Endothelial cell of umbilical vein (primary cell): ENCODE measurements around the gene BIRC3. TPM values are rescaled to one million over a fixed set of nuclear protein-coding genes. Genes with fewer than 3 reads are reported as not detected.

Experiments
- BruUV-seq: library from RNA; stranded (reverse); fragments of 400-500 nt; replicated peaks from 2 replicates; lab custom pipeline; 2021; lab: Mats Ljungman, UMichigan
- CTCF ChIA-PET: fragments of 300-600, 350-600 bp; sonication (Branson Sonifier 250); formaldehyde crosslinking; loops from one replicate; lab custom pipeline; 2021; ENCODE audit warnings: antibody characterized with exemption, inconsistent platforms; lab: Charles Lee
- POLR2A ChIA-PET: fragments of 300-600, 350-600 bp; sonication (Branson Sonifier 250); formaldehyde crosslinking; loops from one replicate; lab custom pipeline; 2021; ENCODE audit warnings: antibody characterized with exemption, inconsistent platforms; lab: Charles Lee
- DNase-seq: peaks from one replicate; pipeline ENCODE4 v3.0.0-alpha.2; 2011; ENCODE audit warnings: low read depth, low spot score
- FAIRE-seq: peaks from 2 replicates; lab custom pipeline; 2011; peaks lifted over from hg19 to GRCh38; lab: Jason Lieb, UNC
- H2AFZ ChIP-seq: 2 replicates; pipeline ENCODE4 v1.6.0; 2012; ENCODE audit warnings: low read depth, low read length, control low read depth, inconsistent platforms
- H3K27ac ChIP-seq: 2 replicates; pipeline ENCODE4 v1.5.1; 2011; ENCODE audit warnings: low read depth, mild to moderate bottlenecking, control low read depth, low read length, moderate library complexity; ENCODE audit not compliant: insufficient read depth
- H3K27me3 ChIP-seq, 2 experiments: 2 replicates each; pipeline versions ENCODE4 v1.6.0 to v1.6.1; 2011; ENCODE audit warnings: low read length in 2 of 2, mixed read lengths in 1 of 2; ENCODE audit not compliant: control insufficient read depth in 2 of 2, insufficient read depth in 2 of 2
- H3K36me3 ChIP-seq, 2 experiments: 2 replicates in 1 of 2; 3 replicates in 1 of 2; pipeline ENCODE4 v1.5.1; 2011; ENCODE audit warnings: low read length in 2 of 2, mild to moderate bottlenecking in 1 of 2, moderate library complexity in 1 of 2; ENCODE audit not compliant: control insufficient read depth in 2 of 2, insufficient read depth in 2 of 2; ENCODE audit errors: extremely low read depth in 1 of 2
- H3K4me1 ChIP-seq: 3 replicates; pipeline ENCODE4 v1.5.1; 2011; ENCODE audit warnings: mild to moderate bottlenecking, low read length; ENCODE audit not compliant: control insufficient read depth, insufficient read depth; ENCODE audit errors: extremely low read depth
- H3K4me2 ChIP-seq: 2 replicates; pipeline ENCODE4 v1.6.1; 2011; ENCODE audit warnings: low read length, control low read depth, mixed read lengths; ENCODE audit not compliant: insufficient read depth
- H3K4me3 ChIP-seq, 3 experiments: fragments of 200-600 bp in 1 of 3; sonication (generic), shearing (Covaris generic) in 1 of 3; replicated peaks in 1 of 3; 2 replicates each; pipeline ENCODE4 v1.5.1; 2011 to 2016; ENCODE audit warnings: control low read depth in 3 of 3, low read length in 3 of 3, mild to moderate bottlenecking in 2 of 3, inconsistent platforms in 1 of 3, low read depth in 1 of 3, moderate library complexity in 1 of 3; ENCODE audit not compliant: insufficient read depth in 1 of 3
- H3K79me2 ChIP-seq: 2 replicates; pipeline ENCODE4 v1.6.0; 2012; ENCODE audit warnings: low read length, inconsistent platforms; ENCODE audit not compliant: control insufficient read depth, insufficient read depth
- H3K9ac ChIP-seq: replicated peaks from 2 replicates; pipeline ENCODE3; 2011; ENCODE audit warnings: low read length, control low read depth; ENCODE audit not compliant: insufficient read depth; ENCODE audit errors: extremely low read depth
- H3K9me1 ChIP-seq: replicated peaks from 3 replicates; pipeline ENCODE4 v1.6.0; 2011; ENCODE audit warnings: mild to moderate bottlenecking, low read length; ENCODE audit not compliant: control insufficient read depth, insufficient read depth; ENCODE audit errors: extremely low read depth
- H3K9me3 ChIP-seq: replicated peaks from 2 replicates; pipeline ENCODE4 v1.5.1; 2012; ENCODE audit warnings: low read length, inconsistent platforms; ENCODE audit not compliant: control insufficient read depth, insufficient read depth
- H4K20me1 ChIP-seq: replicated peaks from 2 replicates; pipeline ENCODE3; 2011; ENCODE audit warnings: mild to moderate bottlenecking, low read length; ENCODE audit not compliant: control insufficient read depth, insufficient read depth; ENCODE audit errors: extremely low read depth
- CTCF ChIP-seq, 2 donors: IDR thresholded peaks; 1 replicate in 1 of 2; 2 replicates in 1 of 2; pipeline ENCODE4 v1.5.1; 2011; ENCODE audit warnings: low read length in 2 of 2, mild to moderate bottlenecking in 2 of 2, moderate library complexity in 2 of 2, control low read depth in 1 of 2, inconsistent platforms in 1 of 2, low read depth in 1 of 2; ENCODE audit not compliant: insufficient read depth in 1 of 2; ENCODE audit errors: extremely low read depth in 1 of 2
- EZH2 ChIP-seq: IDR thresholded peaks from 2 replicates; pipeline ENCODE4 v1.6.1; 2012; ENCODE audit warnings: borderline replicate concordance, low read depth, mild to moderate bottlenecking, moderate library complexity, low read length, inconsistent platforms; ENCODE audit not compliant: severe bottlenecking
- FOS ChIP-seq: IDR thresholded peaks from 2 replicates; pipeline ENCODE4 v1.6.1; 2011; ENCODE audit warnings: mild to moderate bottlenecking, low read length, moderate library complexity, borderline replicate concordance; ENCODE audit not compliant: insufficient read depth
- GATA2 ChIP-seq: IDR thresholded peaks from 2 replicates; pipeline ENCODE4 v1.7.0; 2011; ENCODE audit warnings: low read depth, mild to moderate bottlenecking, moderate library complexity, mixed read lengths, low read length; ENCODE audit not compliant: insufficient read length, insufficient read depth
- JUN ChIP-seq: IDR thresholded peaks from 2 replicates; pipeline ENCODE4 v1.6.1; 2011; ENCODE audit warnings: borderline replicate concordance, low read depth; ENCODE audit not compliant: insufficient read length, insufficient read depth
- MYC ChIP-seq: IDR thresholded peaks from one replicate; pipeline ENCODE4 v1.6.1; 2011; ENCODE audit warnings: mild to moderate bottlenecking, low read depth, low read length
- POLR2A ChIP-seq: IDR thresholded peaks from 2 replicates; pipeline ENCODE4 v1.6.1; 2012; ENCODE audit warnings: low read depth, mild to moderate bottlenecking, control low read depth, low read length
- POLR2AphosphoS5 ChIP-seq: IDR thresholded peaks from 2 replicates; pipeline ENCODE4 v1.6.1; 2012; ENCODE audit warnings: low read depth, mild to moderate bottlenecking, control low read depth, low read length, moderate library complexity; ENCODE audit not compliant: insufficient read depth
- dilution Hi-C: fragments of 300-500 bp; cut with MboI; formaldehyde crosslinking; loops from one replicate; pipeline ENCODE4 v1.15.0; 2019; ENCODE audit warnings: low sequenced_read_pairs; ENCODE audit not compliant: extremely low pct_ligation_motif_present
- intact Hi-C: fragments of 100-400 bp; cut with micrococcal nuclease; formaldehyde crosslinking; loops from one replicate; pipeline ENCODE4 v1.10.0; 2022
- polyA plus RNA-seq, 4 experiments: library from polyadenylated mRNA; depleted of rRNA in 3 of 4; stranded (reverse) in 3 of 4; unstranded in 1 of 4; fragments of >200 nt; gene quantifications; 2 replicates each; pipeline versions ENCODE4 v1.2.1 to v1.2.3, GENCODE V29; 2011 to 2012; ENCODE audit warnings: missing spikeins in 1 of 4
- total RNA-seq: library from RNA; stranded (reverse); gene quantifications from 2 replicates; pipeline ENCODE4 v1.2.3, GENCODE V29; 2021
- TF ChIP-seq, protein P1 (sequence below): IDR thresholded peaks from 2 replicates; pipeline ENCODE4 v1.6.1; 2011; ENCODE audit not compliant: insufficient read depth, insufficient read length

The BIRC3 gene
- total and polyA plus RNA-seq, 2 donors (not counting 3 experiments of a cell fraction or from before 2014, with no cell fraction given), result 0.28 to 1.4 TPM

- POLR2A ChIA-PET, result no interaction called here
- Histone ChIP-seq H3K79me2 (peaks cover 43% of the 10 kb centered on the region), H3K4me3 (peak within 1 kb of the TSS; percentile 69 to 99 (median 92)), H3K4me1 (peaks cover 43% of the 10 kb centered on the region), H3K4me2 (peak within 1 kb of the TSS; percentile 98), H2AFZ (peak within 1 kb of the TSS; percentile 14), H3K36me3 (peaks cover 0 to 8% of the 10 kb centered on the region in 2 experiments), H3K9ac (peak within 1 kb of the TSS; percentile 95), H3K9me3 (no peaks in the 10 kb centered on the region), H3K9me1 (no peaks in the 10 kb centered on the region), H3K27ac (peak within 1 kb of the TSS; percentile 89), H4K20me1 (peaks cover 4% of the 10 kb centered on the region), H3K27me3 (no peaks in the 10 kb centered on the region)
- DNase-seq (peak; percentile 91), FAIRE-seq (peak; percentile 43)
- peak; percentile 90 for TF ChIP-seq POLR2A
- TF ChIP-seq JUN, result peak; percentile 66
- TF ChIP-seq POLR2AphosphoS5, result peak; percentile 95
- TF ChIP-seq MYC, result no peak
- TF ChIP-seq CTCF (IDR thresholded peaks at IDR 0.05; ENCODE audit: extremely low read depth in 1 of 2, insufficient read depth in 1 of 2, low read depth in 1 of 2, low read length in 2 of 2), result peak; percentile 70 to 88
- TF ChIP-seq, protein P1, sequence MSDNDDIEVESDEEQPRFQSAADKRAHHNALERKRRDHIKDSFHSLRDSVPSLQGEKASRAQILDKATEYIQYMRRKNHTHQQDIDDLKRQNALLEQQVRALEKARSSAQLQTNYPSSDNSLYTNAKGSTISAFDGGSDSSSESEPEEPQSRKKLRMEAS, result no peak
- no peak for TF ChIP-seq EZH2
- no peak for TF ChIP-seq GATA2
- TF ChIP-seq FOS, result peak; percentile 59
- CTCF ChIA-PET, result interaction anchor here (0.9 kb wide), 1 partner anchor 266 kb away, joined by 3 read pairs; no protein-coding TSS in a partner anchor
- BruUV-seq, result no TSS peak
- intact Hi-C loops (loop anchor here (1.0 to 5.0 kb wide), 11 partner anchors 38 to 484 kb away; partner anchors contain the start of genes MMP1, TMEM123 and YAP1), dilution Hi-C loops (no loop called here)
Observed at GRCh38 chr11:102346748-102347461, 29.6 kb downstream of the BIRC3 start, which contains the start of gene BIRC2. Gene BIRC2 (plus strand): TSS chr11:102347214. CDS start chr11:102349855, 2,641 bp downstream.
